WTC11 (cell line): ENCODE data around the gene KEL. TPM values are rescaled to one million over a fixed set of nuclear protein-coding genes. Genes with fewer than 3 reads are reported as not detected.
"Not testable (repeated sequence)": the region's sequence is repeated elsewhere in the genome, so short reads cannot be mapped to it uniquely, and the experiment has no call there.

Experiments
- ATAC-seq: fragments of 200-7000 bp; cut with Tn5 transposase; 2 replicates; pipeline ENCODE4 v1.10.0; 2021; ENCODE audit warnings: mild to moderate bottlenecking, moderate library complexity
- CTCF ChIA-PET: fragments of 300-600 bp; sonication (Branson Sonifier 250); formaldehyde crosslinking; loops from one replicate; lab custom pipeline; 2021; ENCODE audit warnings: antibody characterized with exemption; lab: Charles Lee
- POLR2A ChIA-PET: fragments of 350-600 bp; sonication (Branson Sonifier 250); formaldehyde crosslinking; loops from one replicate; lab custom pipeline; 2021; ENCODE audit warnings: antibody characterized with exemption; lab: Charles Lee
- DNase-seq: peaks from one replicate; pipeline ENCODE4 v3.0.0; 2021; ENCODE audit warnings: low spot score
- H3K27ac Mint-ChIP-seq: 2 replicates; pipeline ENCODE4 v1.8.0; 2021; ENCODE audit warnings: mixed read lengths
- H3K27me3 Mint-ChIP-seq: 2 replicates; pipeline ENCODE4 v1.8.0; 2021; ENCODE audit warnings: low read depth, mild to moderate bottlenecking, moderate library complexity, mixed read lengths
- H3K36me3 Mint-ChIP-seq: 2 replicates; pipeline ENCODE4 v1.8.0; 2021; ENCODE audit warnings: mixed read lengths
- H3K4me1 Mint-ChIP-seq: 2 replicates; pipeline ENCODE4 v1.8.0; 2022; ENCODE audit warnings: mixed read lengths
- H3K4me3 Mint-ChIP-seq: 2 replicates; pipeline ENCODE4 v1.8.0; 2021; ENCODE audit warnings: mild to moderate bottlenecking, moderate library complexity, mixed read lengths
- H3K9me3 Mint-ChIP-seq: 2 replicates; pipeline ENCODE4 v1.8.0; 2021; ENCODE audit warnings: mixed read lengths
- AR ChIP-seq: fragments of 250-450 bp; sonication (Bioruptor Pico); IDR thresholded peaks from 2 replicates; pipeline ENCODE4 v1.9.0; 2021; ENCODE audit warnings: mild to moderate bottlenecking
- ATF3 ChIP-seq: sonication (generic); formaldehyde crosslinking; conservative IDR thresholded peaks from 2 replicates; pipeline ENCODE4 v1.8.1; 2022; ENCODE audit warnings: mild to moderate bottlenecking, missing genetic modification reagents
- CREM ChIP-seq: sonication (generic); formaldehyde crosslinking; IDR thresholded peaks from 2 replicates; pipeline ENCODE4 v1.8.1; 2022; ENCODE audit warnings: mild to moderate bottlenecking, missing genetic modification reagents, moderate library complexity
- ELF4 ChIP-seq: sonication (generic); formaldehyde crosslinking; IDR thresholded peaks from 2 replicates; pipeline ENCODE4 v1.8.1; 2022; ENCODE audit warnings: low read depth, mild to moderate bottlenecking, moderate library complexity, missing genetic modification reagents
- GTF2I ChIP-seq: fragments of 250-450 bp; sonication (Bioruptor Pico); conservative IDR thresholded peaks from 2 replicates; pipeline ENCODE4 v1.4.0; 2021; ENCODE audit warnings: mild to moderate bottlenecking
- IRF1 ChIP-seq: sonication (generic); formaldehyde crosslinking; IDR thresholded peaks from 2 replicates; pipeline ENCODE4 v1.8.0; 2023; ENCODE audit warnings: missing genetic modification reagents
- KAT7 ChIP-seq: sonication (generic); formaldehyde crosslinking; IDR thresholded peaks from 2 replicates; pipeline ENCODE4 v1.8.1; 2023; ENCODE audit warnings: missing genetic modification reagents, mild to moderate bottlenecking, borderline replicate concordance
- SP1 ChIP-seq: sonication (generic); formaldehyde crosslinking; conservative IDR thresholded peaks from 2 replicates; pipeline ENCODE4 v1.8.1; 2022; ENCODE audit warnings: missing genetic modification reagents
- TCF7 ChIP-seq: sonication (generic); formaldehyde crosslinking; IDR thresholded peaks from 2 replicates; pipeline ENCODE4 v1.8.0; 2022; ENCODE audit warnings: mild to moderate bottlenecking, low read depth, missing genetic modification reagents, moderate library complexity
- TEAD4 ChIP-seq: sonication (generic); formaldehyde crosslinking; IDR thresholded peaks from 2 replicates; pipeline ENCODE4 v1.8.0; 2022; ENCODE audit warnings: mild to moderate bottlenecking, missing genetic modification reagents
- USF1 ChIP-seq: sonication (generic); formaldehyde crosslinking; IDR thresholded peaks from 2 replicates; pipeline ENCODE4 v1.8.0; 2022; ENCODE audit warnings: mild to moderate bottlenecking, missing genetic modification reagents
- ZMAT4 ChIP-seq: fragments of 250-450 bp; sonication (Bioruptor Pico); IDR thresholded peaks from 2 replicates; pipeline ENCODE4 v1.9.0; 2021; ENCODE audit warnings: mild to moderate bottlenecking
- ZNF281 ChIP-seq: sonication (generic); formaldehyde crosslinking; IDR thresholded peaks from 2 replicates; pipeline ENCODE4 v1.8.0; 2023; ENCODE audit warnings: mild to moderate bottlenecking, missing genetic modification reagents
- ZNF425 ChIP-seq: fragments of 250-450 bp; sonication (Bioruptor Pico); conservative IDR thresholded peaks from 2 replicates; pipeline ENCODE4 v1.9.0; 2021; ENCODE audit warnings: mild to moderate bottlenecking
- ZNF512 ChIP-seq: sonication (generic); formaldehyde crosslinking; IDR thresholded peaks from 2 replicates; pipeline ENCODE4 v1.8.1; 2022; ENCODE audit warnings: missing genetic modification reagents, borderline replicate concordance
- total RNA-seq: library from RNA; stranded (reverse); gene quantifications from 3 replicates; pipeline ENCODE4 v1.2.3, GENCODE V29; 2021

The KEL gene
- total RNA-seq, 1 experiment from 2014 or later = 0.87 TPM

GRCh38 chr7:142984297-142984696, 22.1 kb upstream of the KEL start:
- CTCF ChIA-PET = no interaction called here
- H3K9me3 Mint-ChIP-seq = peaks cover 21% of the 10 kb centered on the region
- TF ChIP-seq USF1 (CRISPR knock-in tag) (no peak), TEAD4 (CRISPR knock-in tag) (no peak), ATF3 (CRISPR knock-in tag) (no peak), KAT7 (CRISPR knock-in tag) (no peak), ELF4 (CRISPR knock-in tag) (no peak), ZMAT4 (CRISPR knock-in tag) (no peak)
- DNase-seq (no peak), ATAC-seq (no peak)
- no peak overlapping the region for H3K4me3 Mint-ChIP-seq
- POLR2A ChIA-PET = no interaction called here
- H3K27ac Mint-ChIP-seq = no peak overlapping the region
- peaks cover 2% of the 10 kb centered on the region for H3K27me3 Mint-ChIP-seq
- no peaks in the 10 kb centered on the region for H3K4me1 Mint-ChIP-seq
- H3K36me3 Mint-ChIP-seq = no peaks in the 10 kb centered on the region

- TF ChIP-seq AR = no peak
- ChIA-PET POLR2A (no interaction called here), CTCF (no interaction called here)
- H3K4me3 Mint-ChIP-seq = no peak overlapping the region
- peaks cover 26% of the 10 kb centered on the region for H3K9me3 Mint-ChIP-seq
- no peaks in the 10 kb centered on the region for H3K36me3 Mint-ChIP-seq
- ATAC-seq = no peak
- H3K4me1 Mint-ChIP-seq = no peaks in the 10 kb centered on the region
- H3K27ac Mint-ChIP-seq = no peak overlapping the region
- DNase-seq = no peak
- H3K27me3 Mint-ChIP-seq = peaks cover 2% of the 10 kb centered on the region
Measured at GRCh38 chr7:142983825-142984224, 21.7 kb upstream of the KEL start.

GRCh38 chr7:142978402-142978801, 16.2 kb upstream of the KEL start:
- H3K27ac Mint-ChIP-seq, H3K4me3 Mint-ChIP-seq, H3K36me3 Mint-ChIP-seq, H3K4me1 Mint-ChIP-seq, H3K27me3 Mint-ChIP-seq, ATAC-seq, DNase-seq, POLR2A ChIA-PET: not testable (repeated sequence)
- CTCF ChIA-PET = interaction anchor here (1.4 kb wide), 1 partner anchor 237 kb away, joined by 3 read pairs; no protein-coding TSS in a partner anchor
- H3K9me3 Mint-ChIP-seq = peaks cover 29% of the 10 kb centered on the region
- TF ChIP-seq GTF2I (CRISPR knock-in tag) = peak; percentile 75; the same call in 1 of the 2 replicates

GRCh38 chr7:142974626-142975025, 12.5 kb upstream of the KEL start:
- Mint-ChIP-seq H3K4me1 (no peaks in the 10 kb centered on the region), H3K4me3 (no peak overlapping the region), H3K36me3 (0 out of 2 replicates have a peak, but pooled peaks cover 2% of the 10 kb centered on the region), H3K27ac (no peak overlapping the region), H3K9me3 (peaks cover 31% of the 10 kb centered on the region), H3K27me3 (no peaks in the 10 kb centered on the region; the same call in 1 of the 2 replicates)
- DNase-seq (no peak), ATAC-seq (no peak)
- POLR2A ChIA-PET = no interaction called here
- CTCF ChIA-PET = no interaction called here
- no peak for TF ChIP-seq SP1 (CRISPR knock-in tag)
- no peak for TF ChIP-seq IRF1 (CRISPR knock-in tag)
- no peak for TF ChIP-seq TCF7 (CRISPR knock-in tag)
- TF ChIP-seq ZNF425 (CRISPR knock-in tag) = no peak
- no peak for TF ChIP-seq CREM (CRISPR knock-in tag)
- no peak for TF ChIP-seq ZNF281
- TF ChIP-seq ZNF512 (CRISPR knock-in tag) = no peak
